Activated CD8-positive, alpha-beta T cell treated with anti-CD3 and anti-CD28 coated beads for 36 hours (primary cell): Measurements from ENCODE around the gene GZF1. TPM values are rescaled to one million over a fixed set of nuclear protein-coding genes. Genes with fewer than 3 reads are reported as not detected.
A peak's percentile ranks its signal among the peaks of the same experiment; 100 is the strongest.

Experiments used
- ATAC-seq: fragments of 200-7000 bp; cut with Tn5 transposase; one replicate; pipeline ENCODE4 v1.10.0; 2021; ENCODE audit warnings: mild to moderate bottlenecking, moderate library complexity
- CTCF ChIA-PET: fragments of 350-600 bp; sonication (Branson Sonifier 250); formaldehyde crosslinking; loops from one replicate; lab custom pipeline; 2021; ENCODE audit warnings: antibody characterized with exemption; lab: Charles Lee
- POLR2A ChIA-PET: fragments of 350-600 bp; sonication (Branson Sonifier 250); formaldehyde crosslinking; loops from one replicate; lab custom pipeline; 2021; ENCODE audit warnings: antibody characterized with exemption; lab: Charles Lee
- DNase-seq: peaks from one replicate; pipeline ENCODE4 v3.0.0-alpha.2; 2020
- H3K27ac Mint-ChIP-seq: one replicate; pipeline ENCODE4 v1.8.0; 2021; ENCODE audit warnings: mild to moderate bottlenecking, mixed read lengths
- H3K27me3 Mint-ChIP-seq: one replicate; pipeline ENCODE4 v1.8.0; 2021; ENCODE audit warnings: mixed read lengths
- H3K36me3 Mint-ChIP-seq: one replicate; pipeline ENCODE4 v1.8.0; 2021; ENCODE audit warnings: low read depth, mixed read lengths
- H3K4me1 Mint-ChIP-seq: one replicate; pipeline ENCODE4 v1.8.0; 2021; ENCODE audit warnings: low read depth, mixed read lengths
- H3K4me3 Mint-ChIP-seq: one replicate; pipeline ENCODE4 v1.8.0; 2021; ENCODE audit warnings: mild to moderate bottlenecking, moderate library complexity, mixed read lengths
- H3K9me3 Mint-ChIP-seq: one replicate; pipeline ENCODE4 v1.8.0; 2021; ENCODE audit warnings: mixed read lengths
- intact Hi-C: fragments of 100-400 bp; cut with micrococcal nuclease; formaldehyde crosslinking; loops from one replicate; pipeline ENCODE4 v1.10.0; 2022
- total RNA-seq, 2 experiments: library from RNA; stranded (reverse); gene quantifications; one replicate each; pipeline ENCODE4 v1.2.3, GENCODE V29; 2021
- TF ChIP-seq, protein P1 (sequence below): fragments of 200-600 bp; IDR thresholded peaks from one replicate; pipeline ENCODE4 v1.8.0; 2022; ENCODE audit warnings: antibody characterized with exemption, mild to moderate bottlenecking

The GZF1 gene
- total RNA-seq, 2 experiments from 2014 or later, result 11.8 to 13.7 TPM

DNA sequence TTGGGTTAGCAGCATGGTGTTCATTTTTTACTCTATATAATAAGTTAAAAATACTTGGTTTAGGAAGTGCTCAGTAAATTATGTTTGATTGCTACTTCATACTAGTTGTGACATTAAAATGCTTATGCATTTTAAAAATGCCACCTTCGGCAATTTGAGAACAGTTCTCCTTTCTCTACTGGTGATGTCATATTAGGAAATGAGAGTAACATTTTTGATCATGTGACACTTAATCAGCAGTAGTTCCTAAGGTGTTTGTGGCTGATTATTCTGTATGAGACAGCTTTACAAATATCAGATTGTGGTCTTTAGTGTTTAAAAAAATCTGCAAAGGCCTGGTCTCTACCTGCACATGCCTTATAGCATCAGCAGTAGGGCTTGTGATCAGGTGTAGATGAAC lies 4.4 kb downstream of the GZF1 start:
- ChIA-PET CTCF (no interaction called here), POLR2A (interaction anchor here (0.6 to 3.3 kb wide), 3 partner anchors 9 to 55 kb away, joined by 3 to 16 read pairs (median 4); partner anchors contain the start of gene NAPB)
- TF ChIP-seq, protein P1, sequence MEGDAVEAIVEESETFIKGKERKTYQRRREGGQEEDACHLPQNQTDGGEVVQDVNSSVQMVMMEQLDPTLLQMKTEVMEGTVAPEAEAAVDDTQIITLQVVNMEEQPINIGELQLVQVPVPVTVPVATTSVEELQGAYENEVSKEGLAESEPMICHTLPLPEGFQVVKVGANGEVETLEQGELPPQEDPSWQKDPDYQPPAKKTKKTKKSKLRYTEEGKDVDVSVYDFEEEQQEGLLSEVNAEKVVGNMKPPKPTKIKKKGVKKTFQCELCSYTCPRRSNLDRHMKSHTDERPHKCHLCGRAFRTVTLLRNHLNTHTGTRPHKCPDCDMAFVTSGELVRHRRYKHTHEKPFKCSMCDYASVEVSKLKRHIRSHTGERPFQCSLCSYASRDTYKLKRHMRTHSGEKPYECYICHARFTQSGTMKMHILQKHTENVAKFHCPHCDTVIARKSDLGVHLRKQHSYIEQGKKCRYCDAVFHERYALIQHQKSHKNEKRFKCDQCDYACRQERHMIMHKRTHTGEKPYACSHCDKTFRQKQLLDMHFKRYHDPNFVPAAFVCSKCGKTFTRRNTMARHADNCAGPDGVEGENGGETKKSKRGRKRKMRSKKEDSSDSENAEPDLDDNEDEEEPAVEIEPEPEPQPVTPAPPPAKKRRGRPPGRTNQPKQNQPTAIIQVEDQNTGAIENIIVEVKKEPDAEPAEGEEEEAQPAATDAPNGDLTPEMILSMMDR, result no peak
- ATAC-seq (no peak), DNase-seq (no peak)
- peaks cover 51% of the 10 kb centered on the region for H3K4me1 Mint-ChIP-seq
- H3K27me3 Mint-ChIP-seq, result no peaks in the 10 kb centered on the region
- H3K27ac Mint-ChIP-seq, result peak overlapping the region; percentile 86
- intact Hi-C loops, result loop anchor here (5.0 to 10.0 kb wide), 2 partner anchors 41 to 238 kb away; partner anchors contain the start of gene CST9
- peak overlapping the region; percentile 37 for H3K4me3 Mint-ChIP-seq
- H3K36me3 Mint-ChIP-seq, result peaks cover 50% of the 10 kb centered on the region
- H3K9me3 Mint-ChIP-seq, result no peaks in the 10 kb centered on the region

DNA sequence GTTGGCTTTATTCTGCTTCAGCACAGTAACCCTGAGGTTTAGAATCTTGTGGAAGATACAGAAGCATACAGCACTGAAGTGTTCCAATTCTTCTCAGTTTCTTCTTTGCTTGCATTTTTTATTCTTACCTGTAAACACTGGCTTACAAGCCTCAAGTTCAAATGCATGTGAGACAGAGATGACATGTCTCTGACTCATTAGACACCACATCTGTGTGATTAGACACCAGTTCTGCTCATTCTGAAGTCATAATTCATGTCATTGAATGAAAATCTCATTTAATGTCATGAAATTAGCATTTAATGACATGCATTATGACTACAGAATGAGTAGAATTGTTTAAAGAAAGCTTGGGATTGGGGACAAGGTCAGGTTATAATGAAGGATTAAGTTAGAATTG lies 5.8 kb downstream of the GZF1 start:
- Mint-ChIP-seq H3K27me3 (no peaks in the 10 kb centered on the region), H3K4me1 (peaks cover 51% of the 10 kb centered on the region), H3K27ac (peak overlapping the region; percentile 64), H3K9me3 (no peaks in the 10 kb centered on the region), H3K4me3 (peak overlapping the region; percentile 15), H3K36me3 (peaks cover 54% of the 10 kb centered on the region)
- DNase-seq (no peak), ATAC-seq (peak; percentile 53)
- ChIA-PET CTCF (interaction anchor here (1.1 kb wide), 1 partner anchor 18 kb away, joined by 5 read pairs; no protein-coding TSS in a partner anchor), POLR2A (interaction anchor here (0.7 to 3.3 kb wide), 2 partner anchors 10 to 32 kb away, joined by 3 to 16 read pairs; no protein-coding TSS in a partner anchor)
- intact Hi-C loops, result loop anchor here (5.0 to 10.0 kb wide), 2 partner anchors 40 to 237 kb away; partner anchors contain the start of gene CST9
- TF ChIP-seq, protein P1, result no peak

DNA sequence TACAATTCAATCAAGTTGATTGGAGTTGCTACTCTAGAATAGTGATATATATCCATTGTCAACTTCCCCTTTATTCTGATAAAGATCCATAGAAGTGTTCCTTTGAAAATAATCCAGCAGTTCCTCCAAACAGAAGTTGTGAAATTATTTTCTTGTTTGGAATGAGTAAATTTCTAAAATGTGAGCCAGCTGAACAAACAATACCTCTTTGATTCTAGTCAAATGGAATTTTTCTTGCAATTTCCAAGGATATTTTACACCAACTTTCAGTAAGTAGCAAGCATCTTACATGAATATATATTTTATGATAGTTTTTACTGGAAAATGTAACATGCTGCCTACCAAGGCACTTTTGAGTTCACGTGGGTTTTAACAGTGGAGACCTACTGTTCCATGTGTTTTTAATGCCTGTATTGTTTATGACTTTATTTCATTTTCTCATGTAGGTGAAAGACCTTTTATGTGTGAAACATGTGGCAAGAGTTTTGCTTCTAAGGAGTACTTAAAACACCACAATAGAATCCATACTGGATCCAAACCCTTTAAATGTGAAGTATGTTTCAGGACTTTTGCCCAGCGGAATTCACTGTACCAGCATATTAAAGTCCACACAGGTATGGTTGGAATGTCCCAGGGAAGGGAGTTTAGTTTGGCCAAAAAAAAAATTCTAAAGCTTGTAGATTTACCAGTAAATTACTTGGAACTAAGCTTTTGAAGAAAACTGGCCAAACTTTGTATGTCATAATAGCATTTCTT lies 6.5 kb downstream of the GZF1 start:
- no peak for DNase-seq
- Mint-ChIP-seq H3K4me1 (peaks cover 43% of the 10 kb centered on the region), H3K4me3 (no peak overlapping the region), H3K36me3 (peaks cover 54% of the 10 kb centered on the region), H3K27ac (peak overlapping the region; percentile 42), H3K27me3 (no peaks in the 10 kb centered on the region), H3K9me3 (no peaks in the 10 kb centered on the region)
- TF ChIP-seq, protein P1, result no peak
- CTCF ChIA-PET, result interaction anchor here (1.1 kb wide), 1 partner anchor 19 kb away, joined by 5 read pairs; no protein-coding TSS in a partner anchor
- POLR2A ChIA-PET, result interaction anchor here (0.6 to 3.3 kb wide), 3 partner anchors 11 to 31 kb away, joined by 3 to 16 read pairs (median 3); no protein-coding TSS in a partner anchor
- no peak for ATAC-seq
- intact Hi-C loops, result loop anchor here (5.0 to 10.0 kb wide), 2 partner anchors 39 to 236 kb away; partner anchors contain the start of gene CST9

DNA sequence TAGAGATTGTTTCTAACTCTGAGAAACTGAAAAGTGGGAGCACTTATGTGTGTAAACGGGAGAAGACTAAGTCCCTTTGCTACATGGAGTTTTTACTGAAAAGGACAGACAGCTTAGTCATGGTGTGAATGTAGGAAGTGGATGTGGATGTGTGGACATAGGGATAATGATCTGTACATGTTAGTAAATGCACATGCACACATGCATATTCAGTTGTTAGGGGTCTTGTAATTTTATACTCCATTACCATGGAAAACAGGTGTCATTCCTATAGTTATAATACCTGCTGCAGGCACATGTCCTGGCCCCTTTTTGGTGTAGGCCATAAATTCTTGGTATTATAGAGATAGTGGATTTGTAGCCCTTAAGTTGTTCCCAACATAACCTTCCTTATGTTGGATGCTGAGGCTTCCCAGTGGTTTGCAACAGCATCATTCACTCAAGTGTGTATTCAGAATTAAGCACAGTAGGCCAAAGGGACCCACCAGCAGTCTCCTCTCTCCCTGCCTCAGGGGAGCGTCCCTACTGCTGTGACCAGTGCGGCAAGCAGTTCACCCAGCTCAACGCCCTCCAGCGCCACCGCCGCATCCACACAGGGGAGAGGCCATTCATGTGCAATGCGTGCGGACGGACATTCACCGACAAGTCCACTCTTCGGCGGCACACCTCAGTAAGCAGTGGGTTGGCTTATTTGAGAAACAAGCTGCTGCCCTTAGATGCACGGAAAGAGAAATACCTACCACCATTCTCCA lies 7.3 kb downstream of the GZF1 start:
- Mint-ChIP-seq H3K4me3 (no peak overlapping the region), H3K27ac (peak overlapping the region; percentile 57), H3K4me1 (peaks cover 36% of the 10 kb centered on the region), H3K27me3 (no peaks in the 10 kb centered on the region), H3K9me3 (no peaks in the 10 kb centered on the region), H3K36me3 (peaks cover 58% of the 10 kb centered on the region)
- TF ChIP-seq, protein P1, result no peak
- no peak for DNase-seq
- CTCF ChIA-PET, result no interaction called here
- intact Hi-C loops, result loop anchor here (5.0 to 10.0 kb wide), 2 partner anchors 38 to 236 kb away; partner anchors contain the start of gene CST9
- no peak for ATAC-seq
- POLR2A ChIA-PET, result interaction anchor here (0.6 to 3.3 kb wide), 3 partner anchors 10 to 30 kb away, joined by 3 to 16 read pairs (median 3); no protein-coding TSS in a partner anchor
